DOHH2 (cell line): ENCODE measurements around the gene PLPP3.

Source experiments
- H3F3A ChIP-seq: fragments of 200-600 bp; sonication (generic), shearing (Covaris generic); 2 replicates; pipeline ENCODE4 v1.6.0; 2016; ENCODE audit warnings: antibody characterized with exemption, mild to moderate bottlenecking; ENCODE audit not compliant: control insufficient read depth, insufficient read depth
- H3K27ac ChIP-seq: fragments of 200-600 bp; sonication (generic); 2 replicates; pipeline ENCODE4 v1.5.1; 2014; ENCODE audit warnings: low read depth, mild to moderate bottlenecking, low read length, moderate library complexity
- H3K27me3 ChIP-seq: fragments of 200-600 bp; sonication (generic); 2 replicates; pipeline ENCODE4 v1.6.1; 2014; ENCODE audit warnings: mild to moderate bottlenecking, low read length, mixed read lengths; ENCODE audit not compliant: control insufficient read depth
- H3K36me3 ChIP-seq: fragments of 200-600 bp; sonication (generic); 2 replicates; pipeline ENCODE4 v1.6.1; 2014; ENCODE audit warnings: mild to moderate bottlenecking, low read length, moderate library complexity, mixed read lengths; ENCODE audit not compliant: control insufficient read depth
- H3K4me1 ChIP-seq: fragments of 200-600 bp; sonication (generic); 2 replicates; pipeline ENCODE4 v1.6.1; 2014; ENCODE audit warnings: mild to moderate bottlenecking, low read length, mixed read lengths; ENCODE audit not compliant: control insufficient read depth
- H3K4me2 ChIP-seq: fragments of 200-600 bp; sonication (generic); 2 replicates; pipeline ENCODE4 v1.6.0; 2014; ENCODE audit warnings: mild to moderate bottlenecking, low read length, moderate library complexity
- H3K4me3 ChIP-seq: fragments of 200-600 bp; sonication (generic); 2 replicates; pipeline ENCODE4 v1.5.1; 2014; ENCODE audit warnings: mild to moderate bottlenecking, low read length, mixed read lengths
- H3K79me2 ChIP-seq: fragments of 200-600 bp; sonication (generic); 2 replicates; pipeline ENCODE4 v1.6.1; 2014; ENCODE audit warnings: mild to moderate bottlenecking, low read length, mixed read lengths; ENCODE audit not compliant: control insufficient read depth
- H3K9me2 ChIP-seq: fragments of 200-600 bp; sonication (generic); replicated peaks from 2 replicates; pipeline ENCODE4 v1.6.1; 2014; ENCODE audit warnings: mild to moderate bottlenecking, low read length, mixed read lengths; ENCODE audit not compliant: control insufficient read depth
- H3K9me3 ChIP-seq: fragments of 200-600 bp; sonication (generic); 2 replicates; pipeline ENCODE4 v1.6.1; 2014; ENCODE audit warnings: antibody characterized with exemption, low read length, mixed read lengths; ENCODE audit not compliant: control insufficient read depth, insufficient read depth
- H4K20me1 ChIP-seq: fragments of 200-600 bp; sonication (generic); 2 replicates; pipeline ENCODE4 v1.6.0; 2014; ENCODE audit warnings: low read depth, mild to moderate bottlenecking, antibody characterized with exemption, low read length, moderate library complexity; ENCODE audit not compliant: control insufficient read depth, insufficient read depth
- CTCF ChIP-seq: fragments of 200-600 bp; sonication (generic); IDR thresholded peaks from one replicate; pipeline ENCODE4 v1.5.1; 2014; ENCODE audit warnings: antibody characterized with exemption, mild to moderate bottlenecking, low read depth, low read length; ENCODE audit not compliant: poor library complexity, severe bottlenecking
- EZH2phosphoT487 ChIP-seq: fragments of 200-600 bp; sonication (generic); IDR thresholded peaks from 2 replicates; pipeline ENCODE4 v1.6.1; 2017; ENCODE audit warnings: borderline replicate concordance, mild to moderate bottlenecking, antibody characterized with exemption, low read length, moderate library complexity, mixed read lengths

The PLPP3 gene

GRCh38 chr1:56566994-56567393, 12.4 kb downstream of the PLPP3 start:
- no peak overlapping the region for H3K4me3 ChIP-seq
- H3K4me2 ChIP-seq = no peak overlapping the region
- TF ChIP-seq CTCF = no peak
- TF ChIP-seq EZH2phosphoT487 = no peak
- peaks cover 16% of the 10 kb centered on the region for H3K4me1 ChIP-seq
- H3K27me3 ChIP-seq = no peaks in the 10 kb centered on the region
- H3K27ac ChIP-seq = no peak overlapping the region
- no peaks in the 10 kb centered on the region for H3F3A ChIP-seq
- no peaks in the 10 kb centered on the region for H4K20me1 ChIP-seq
- H3K79me2 ChIP-seq = no peaks in the 10 kb centered on the region
- H3K36me3 ChIP-seq = no peaks in the 10 kb centered on the region
- H3K9me2 ChIP-seq = no peaks in the 10 kb centered on the region
- H3K9me3 ChIP-seq = no peaks in the 10 kb centered on the region

- TF ChIP-seq CTCF = no peak
- TF ChIP-seq EZH2phosphoT487 = no peak
- Histone ChIP-seq H3K9me3 (no peaks in the 10 kb centered on the region), H3K27ac (no peak overlapping the region), H3K9me2 (no peaks in the 10 kb centered on the region), H3K4me1 (peaks cover 16% of the 10 kb centered on the region), H3F3A (no peaks in the 10 kb centered on the region), H3K36me3 (no peaks in the 10 kb centered on the region), H3K4me2 (no peak overlapping the region), H4K20me1 (no peaks in the 10 kb centered on the region), H3K79me2 (no peaks in the 10 kb centered on the region), H3K4me3 (no peak overlapping the region), H3K27me3 (no peaks in the 10 kb centered on the region)
These were observed 13.2 kb downstream of the PLPP3 start for GRCh38 chr1:56566061-56566744.

- Histone ChIP-seq H3K79me2 (no peaks in the 10 kb centered on the region), H3F3A (no peaks in the 10 kb centered on the region), H3K27me3 (no peaks in the 10 kb centered on the region), H3K27ac (no peak overlapping the region), H3K36me3 (no peaks in the 10 kb centered on the region), H4K20me1 (no peaks in the 10 kb centered on the region), H3K4me2 (no peak overlapping the region), H3K9me3 (no peaks in the 10 kb centered on the region), H3K4me1 (peaks cover 20% of the 10 kb centered on the region), H3K9me2 (no peaks in the 10 kb centered on the region), H3K4me3 (no peak overlapping the region)
- TF ChIP-seq CTCF (no peak), EZH2phosphoT487 (no peak)
These were observed 14.7 kb downstream of the PLPP3 start for GRCh38 chr1:56564615-56565014.
